Activated naive CD4-positive, alpha-beta T cell treated with Interleukin-2 at 50 U/mL for 16 hours (primary cell): ENCODE results near the gene OAF.
A peak's percentile ranks its signal among the peaks of the same experiment; 100 is the strongest.

ENCODE experiments used
- DNase-seq: peaks from one replicate; pipeline ENCODE4 v3.0.0-alpha.2; 2020

The OAF gene

GRCh38 chr11:120184371-120184945 is 26.4 kb upstream of the OAF start:
- DNase-seq, result no peak

GRCh38 chr11:120184946-120185705 is 25.7 kb upstream of the OAF start:
- no peak for DNase-seq

- DNase-seq, result no peak
These were observed 25.0 kb upstream of the OAF start for GRCh38 chr11:120185706-120186455.

GRCh38 chr11:120186456-120186773 is 24.4 kb upstream of the OAF start:
- no peak for DNase-seq

GRCh38 chr11:120186774-120187591 is 23.8 kb upstream of the OAF start:
- peak; percentile 33 for DNase-seq

GRCh38 chr11:120188371-120188770 is 22.5 kb upstream of the OAF start:
- DNase-seq, result no peak

- DNase-seq, result no peak
These were observed 21.9 kb upstream of the OAF start for GRCh38 chr11:120188811-120189455.

GRCh38 chr11:120191058-120191457 is 19.8 kb upstream of the OAF start:
- DNase-seq, result no peak

- DNase-seq, result no peak
These were observed 17.8 kb upstream of the OAF start for GRCh38 chr11:120192831-120193625.

GRCh38 chr11:120194166-120194565 is 16.7 kb upstream of the OAF start:
- no peak for DNase-seq

GRCh38 chr11:120195601-120196320 is 15.1 kb upstream of the OAF start:
- DNase-seq, result no peak

- no peak for DNase-seq
These were observed 14.0 kb upstream of the OAF start for GRCh38 chr11:120196826-120197225.

- DNase-seq, result no peak
These were observed 13.5 kb upstream of the OAF start for GRCh38 chr11:120197251-120197891.

GRCh38 chr11:120197977-120198376 is 12.9 kb upstream of the OAF start:
- no peak for DNase-seq

- DNase-seq, result no peak
These were observed 12.4 kb upstream of the OAF start for GRCh38 chr11:120198403-120198786.

- no peak for DNase-seq
These were observed 11.9 kb upstream of the OAF start for GRCh38 chr11:120198787-120199469.

- no peak for DNase-seq
These were observed 11.2 kb upstream of the OAF start for GRCh38 chr11:120199613-120200012.

- DNase-seq, result no peak
These were observed 10.2 kb upstream of the OAF start for GRCh38 chr11:120200677-120201076.

- no peak for DNase-seq
These were observed 9.2 kb upstream of the OAF start for GRCh38 chr11:120201653-120202052.

- no peak for DNase-seq
These were observed 7.2 kb upstream of the OAF start for GRCh38 chr11:120203626-120204025.
